Epithelial cell of proximal tubule (primary cell): ENCODE results near the gene AQP12A. TPM values are rescaled to one million over a fixed set of nuclear protein-coding genes. Genes with fewer than 3 reads are reported as not detected.

Source experiments
- DNase-seq: peaks from one replicate; pipeline ENCODE4 v3.0.0-alpha.2; 2011; ENCODE audit warnings: low read depth
- H3K4me3 ChIP-seq: 2 replicates; pipeline ENCODE4 v1.5.1; 2011; ENCODE audit warnings: low read depth, mild to moderate bottlenecking, low read length
- CTCF ChIP-seq: conservative IDR thresholded peaks from 2 replicates; pipeline ENCODE4 v1.5.1; 2012; ENCODE audit warnings: low read depth, mild to moderate bottlenecking, low read length
- total RNA-seq: library from RNA; depleted of rRNA; stranded (reverse); fragments of >200 nt; gene quantifications from 2 replicates; pipeline ENCODE4 v1.2.3, GENCODE V29; 2015

AQP12A gene
- total RNA-seq, 1 donor from 2014 or later = not detected

GRCh38 chr2:240707043-240707756 lies 15.5 kb downstream of the AQP12A start:
- no peak for TF ChIP-seq CTCF
- no peak for DNase-seq
- no peak overlapping the region for H3K4me3 ChIP-seq

GRCh38 chr2:240707821-240708220 lies 16.2 kb downstream of the AQP12A start:
- no peak overlapping the region for H3K4me3 ChIP-seq
- no peak for TF ChIP-seq CTCF
- DNase-seq = no peak

GRCh38 chr2:240708457-240708856 lies 16.8 kb downstream of the AQP12A start:
- no peak overlapping the region for H3K4me3 ChIP-seq
- TF ChIP-seq CTCF = no peak
- DNase-seq = no peak

- DNase-seq = no peak
- no peak overlapping the region for H3K4me3 ChIP-seq
Observed at GRCh38 chr2:240711296-240711695, 19.6 kb downstream of the AQP12A start.

GRCh38 chr2:240711701-240712100 lies 20.0 kb downstream of the AQP12A start:
- TF ChIP-seq CTCF = no peak
- H3K4me3 ChIP-seq = no peak overlapping the region
- no peak for DNase-seq

More at GRCh38 chr2:240711296-240711695, 19.6 kb downstream of the AQP12A start:
- no peak for TF ChIP-seq CTCF

GRCh38 chr2:240712121-240712520 lies 20.5 kb downstream of the AQP12A start:
- no peak overlapping the region for H3K4me3 ChIP-seq
- DNase-seq = no peak
- no peak for TF ChIP-seq CTCF
